Lung microvascular endothelial cell (primary cell): ENCODE measurements around the gene ERBB4. TPM values are rescaled to one million over a fixed set of nuclear protein-coding genes. Genes with fewer than 3 reads are reported as not detected.

Source experiments
- DNase-seq, 2 donors: peaks; one replicate each; pipeline versions ENCODE4 v3.0.0 to v3.0.0-alpha.2; 2010; ENCODE audit warnings: low read depth in 2 of 2
- total RNA-seq: library from RNA; depleted of rRNA; stranded (reverse); fragments of >200 nt; gene quantifications from 2 replicates; pipeline ENCODE4 v1.2.1, GENCODE V29; 2014

ERBB4 gene
- total RNA-seq, result under 0.01 TPM in 2 replicates

GRCh38 chr2:212538305-212539071 is at the start of gene ERBB4:
ERBB4 (minus strand) TSS chr2:212538802; CDS start chr2:212538530, 272 bp downstream.
- peak in 1 of 2 donors; percentile 11 for DNase-seq

GRCh38 chr2:212580117-212580516 is 41.5 kb upstream of the ERBB4 start:
- DNase-seq, result no peak

- no peak for DNase-seq
These were observed 17.7 kb upstream of the ERBB4 start for GRCh38 chr2:212556296-212556695.

- DNase-seq, result no peak
These were observed 15.6 kb upstream of the ERBB4 start for GRCh38 chr2:212554233-212554632.

GRCh38 chr2:212549941-212550340 is 11.3 kb upstream of the ERBB4 start:
- no peak for DNase-seq

GRCh38 chr2:212549463-212549862 is 10.9 kb upstream of the ERBB4 start:
- DNase-seq, result no peak

GRCh38 chr2:212548455-212548819 is 9.8 kb upstream of the ERBB4 start:
- peak; percentile 28 to 59 for DNase-seq

- DNase-seq, result no peak
These were observed 9.3 kb upstream of the ERBB4 start for GRCh38 chr2:212547716-212548454.

GRCh38 chr2:212546669-212547068 is 8.1 kb upstream of the ERBB4 start:
- no peak for DNase-seq

- no peak for DNase-seq
These were observed 1.7 kb upstream of the ERBB4 start for GRCh38 chr2:212540341-212540740.

GRCh38 chr2:212539072-212539880 is 674 bp upstream of the ERBB4 start:
- DNase-seq, result peak in 1 of 2 donors; percentile 28

GRCh38 chr2:212537726-212538304 is 787 bp downstream of the ERBB4 start:
- DNase-seq, result peak in 1 of 2 donors; percentile 37

GRCh38 chr2:212536817-212537725 is 1.5 kb downstream of the ERBB4 start:
- DNase-seq, result peak in 1 of 2 donors; percentile 26

- DNase-seq, result peak in 1 of 2 donors; percentile 0
These were observed 2.4 kb downstream of the ERBB4 start for GRCh38 chr2:212535996-212536816.

- DNase-seq, result no peak
These were observed 4.3 kb downstream of the ERBB4 start for GRCh38 chr2:212534336-212534735.

- DNase-seq, result no peak
These were observed 6.0 kb downstream of the ERBB4 start for GRCh38 chr2:212532585-212532984.

- no peak for DNase-seq
These were observed 6.5 kb downstream of the ERBB4 start for GRCh38 chr2:212532087-212532486.

GRCh38 chr2:212531499-212531898 is 7.1 kb downstream of the ERBB4 start:
- DNase-seq, result no peak

GRCh38 chr2:212530991-212531390 is 7.6 kb downstream of the ERBB4 start:
- DNase-seq, result no peak

GRCh38 chr2:212530373-212530772 is 8.2 kb downstream of the ERBB4 start:
- no peak for DNase-seq
